Right ventricle myocardium superior (tissue), 1 donor: ENCODE data around the gene ARMC7. TPM values are rescaled to one million over a fixed set of nuclear protein-coding genes. Genes with fewer than 3 reads are reported as not detected.
A peak's percentile ranks its signal among the peaks of the same experiment; 100 is the strongest.

Experiments used
- ATAC-seq: fragments of 200-7000 bp; cut with Tn5 transposase; one replicate; pipeline ENCODE4 v1.9.1; 2020; ENCODE audit warnings: mild to moderate bottlenecking; ENCODE audit not compliant: poor library complexity
- DNase-seq: peaks from one replicate; pipeline ENCODE4 v3.0.0-alpha.2; 2020
- intact Hi-C: fragments of 100-400 bp; cut with DNase I; formaldehyde crosslinking; loops from one replicate; pipeline ENCODE4 v1.11.2; 2022
- total RNA-seq: library from RNA; stranded (reverse); fragmentation: NEBNext Ultra II Directional; extraction: Animal tissue kit (Norgen Biotek cat#: 25700); gene quantifications from one replicate; pipeline ENCODE4 v1.2.1, GENCODE V29; 2021
- donor health status: DM: no; HTN: yes; CAD: no; lungs with severe emphysema.

The ARMC7 gene
- total RNA-seq, 1 donor from 2014 or later, result 5.3 TPM

- ATAC-seq, result no peak
- no peak for DNase-seq
Observed at GRCh38 chr17:75093548-75094158, 16.1 kb upstream of the ARMC7 start.

GRCh38 chr17:75094871-75095399, 14.8 kb upstream of the ARMC7 start:
- no peak for DNase-seq
- ATAC-seq, result no peak
- intact Hi-C loops, result no loop called here

More at GRCh38 chr17:75093548-75094158, 16.1 kb upstream of the ARMC7 start:
- intact Hi-C loops, result no loop called here

- intact Hi-C loops, result no loop called here
- DNase-seq (peak; percentile 81), ATAC-seq (peak; percentile 84)
Observed at GRCh38 chr17:75096082-75096625, 13.6 kb upstream of the ARMC7 start.

GRCh38 chr17:75097865-75098264, 11.9 kb upstream of the ARMC7 start:
- intact Hi-C loops, result no loop called here
- ATAC-seq (no peak), DNase-seq (no peak)

- intact Hi-C loops, result no loop called here
- ATAC-seq (no peak), DNase-seq (no peak)
Observed at GRCh38 chr17:75098861-75099260, 10.9 kb upstream of the ARMC7 start.

- ATAC-seq, result no peak
- intact Hi-C loops, result no loop called here
Observed at GRCh38 chr17:75099881-75100595, 9.7 kb upstream of the ARMC7 start.

GRCh38 chr17:75102385-75102821, 7.4 kb upstream of the ARMC7 start:
- DNase-seq (no peak), ATAC-seq (no peak)
- intact Hi-C loops, result no loop called here

More at GRCh38 chr17:75099881-75100595, 9.7 kb upstream of the ARMC7 start:
- no peak for DNase-seq

GRCh38 chr17:75103601-75104554, 5.9 kb upstream of the ARMC7 start:
- DNase-seq (no peak), ATAC-seq (peak; percentile 56)
- intact Hi-C loops, result no loop called here

- no peak for ATAC-seq
- intact Hi-C loops, result no loop called here
- DNase-seq, result no peak
Observed at GRCh38 chr17:75105126-75106080, 4.4 kb upstream of the ARMC7 start.

GRCh38 chr17:75108193-75108592, 1.6 kb upstream of the ARMC7 start:
- ATAC-seq (no peak), DNase-seq (no peak)
- intact Hi-C loops, result no loop called here

GRCh38 chr17:75109046-75109406, 743 bp upstream of the ARMC7 start:
- DNase-seq (no peak), ATAC-seq (no peak)
- intact Hi-C loops, result no loop called here

GRCh38 chr17:75110234-75110937, 617 bp downstream of the ARMC7 start:
- DNase-seq (no peak), ATAC-seq (peak; percentile 24)
- intact Hi-C loops, result loop anchor here (5.0 to 10.0 kb wide), 2 partner anchors 62 to 94 kb away; partner anchors contain the start of gene NUP85

GRCh38 chr17:75111777-75112335, 2.1 kb downstream of the ARMC7 start:
- intact Hi-C loops, result loop anchor here (5.0 to 10.0 kb wide), 2 partner anchors 60 to 93 kb away; partner anchors contain the start of gene NUP85
- ATAC-seq, result no peak

GRCh38 chr17:75113798-75114551, 4.2 kb downstream of the ARMC7 start:
- ATAC-seq, result peak; percentile 84
- DNase-seq, result peak; percentile 87
- intact Hi-C loops, result loop anchor here (5.0 to 10.0 kb wide), 2 partner anchors 58 to 91 kb away; partner anchors contain the start of gene NUP85

More at GRCh38 chr17:75111777-75112335, 2.1 kb downstream of the ARMC7 start:
- DNase-seq, result no peak

- no peak for ATAC-seq
- intact Hi-C loops, result loop anchor here (5.0 to 10.0 kb wide), 2 partner anchors 58 to 90 kb away; partner anchors contain the start of gene NUP85
- DNase-seq, result no peak
Observed at GRCh38 chr17:75114552-75115314, 5.0 kb downstream of the ARMC7 start.
